HCT116 (cell line): ENCODE results near the gene HERC6. TPM values are rescaled to one million over a fixed set of nuclear protein-coding genes. Genes with fewer than 3 reads are reported as not detected.

Source experiments
- ATAC-seq: fragments of 200-7000 bp; cut with Tn5 transposase; 2 replicates; pipeline ENCODE4 v1.9.1; 2020; ENCODE audit warnings: mild to moderate bottlenecking, moderate library complexity
- BruUV-seq: library from RNA; stranded (reverse); fragments of 400-500 nt; replicated peaks from 2 replicates; lab custom pipeline; 2021; lab: Mats Ljungman, UMichigan
- CTCF ChIA-PET: fragments of 300-600 bp; sonication (Branson Sonifier 250); formaldehyde crosslinking; loops from one replicate; lab custom pipeline; 2021; ENCODE audit warnings: antibody characterized with exemption; lab: Charles Lee
- POLR2A ChIA-PET: fragments of 300-600, 350-600 bp; sonication (Branson Sonifier 250); formaldehyde crosslinking; loops from one replicate; lab custom pipeline; 2021; ENCODE audit warnings: antibody characterized with exemption; lab: Charles Lee
- RAD21 ChIA-PET, 2 experiments: fragments of 300-600 bp; sonication (Branson Sonifier 250); formaldehyde crosslinking; loops; one replicate each; lab custom pipeline; 2023; ENCODE audit warnings: low total read pairs in 2 of 2; ENCODE audit not compliant: uncharacterized antibody in 2 of 2, unreplicated experiment in 2 of 2, low non-redundant PET in 1 of 2; lab: Charles Lee
- DNase-seq: peaks from one replicate; pipeline ENCODE4 v3.0.0-alpha.2; 2010; ENCODE audit warnings: low read depth, low spot score
- H2AFZ ChIP-seq: fragments of 200-600 bp; shearing (Covaris generic), sonication (generic); 2 replicates; pipeline ENCODE4 v1.6.1; 2017; ENCODE audit warnings: low read depth, mixed run types, mixed read lengths, antibody characterized with exemption, low read length; ENCODE audit not compliant: poor library complexity, severe bottlenecking
- H3K27ac ChIP-seq: 2 replicates; pipeline ENCODE4 v1.5.1; 2012; ENCODE audit warnings: low read depth, low read length
- H3K27me3 ChIP-seq: fragments of 200-600 bp; sonication (generic); 2 replicates; pipeline ENCODE4 v1.6.1; 2016; ENCODE audit warnings: mixed run types, low read length, mixed read lengths; ENCODE audit not compliant: insufficient read depth
- H3K36me3 ChIP-seq, 2 experiments: fragments of 200-500 bp in 1 of 2; fragments of 200-600 bp in 1 of 2; sonication (Bioruptor generic) in 1 of 2; sonication (generic) in 1 of 2; 2 replicates each; pipeline versions ENCODE4 v1.5.1 to v1.6.1; 2014 to 2016; ENCODE audit warnings: low read length in 2 of 2, inconsistent platforms in 1 of 2, mixed read lengths in 1 of 2, mixed run types in 1 of 2; ENCODE audit not compliant: insufficient read depth in 2 of 2, control insufficient read depth in 1 of 2
- H3K4me1 ChIP-seq, 2 experiments: fragments of 200-600 bp in 1 of 2; sonication (generic) in 1 of 2; 2 replicates each; pipeline versions ENCODE4 v1.5.1 to v1.6.1; 2012 to 2017; ENCODE audit warnings: low read length in 2 of 2, inconsistent platforms in 1 of 2, mild to moderate bottlenecking in 1 of 2, mixed read lengths in 1 of 2, mixed run types in 1 of 2, moderate library complexity in 1 of 2; ENCODE audit not compliant: insufficient read depth in 2 of 2, control insufficient read depth in 1 of 2
- H3K4me2 ChIP-seq: fragments of 200-600 bp; sonication (generic); 2 replicates; pipeline ENCODE4 v1.6.1; 2017; ENCODE audit warnings: mixed run types, low read length, mixed read lengths
- H3K4me3 ChIP-seq, 2 experiments: fragments of 200-600 bp in 1 of 2; sonication (generic) in 1 of 2; replicated peaks in 1 of 2; 2 replicates each; pipeline ENCODE4 v1.5.1; 2011 to 2016; ENCODE audit warnings: low read length in 2 of 2, control low read depth in 1 of 2, low read depth in 1 of 2, mild to moderate bottlenecking in 1 of 2, mixed read lengths in 1 of 2, mixed run types in 1 of 2
- H3K79me2 ChIP-seq: fragments of 200-600 bp; sonication (generic); 2 replicates; pipeline ENCODE4 v1.6.1; 2017; ENCODE audit warnings: mild to moderate bottlenecking, mixed run types, low read length, moderate library complexity, mixed read lengths; ENCODE audit not compliant: insufficient read depth
- H3K9ac ChIP-seq: fragments of 200-600 bp; sonication (generic); 2 replicates; pipeline ENCODE4 v1.6.1; 2016; ENCODE audit warnings: low read length, mixed read lengths
- H3K9me2 ChIP-seq: fragments of 200-600 bp; sonication (generic), shearing (Covaris generic); 2 replicates; pipeline ENCODE4 v1.6.1; 2017; ENCODE audit warnings: mixed run types, mild to moderate bottlenecking, moderate library complexity; ENCODE audit not compliant: insufficient read depth
- H3K9me3 ChIP-seq, 2 experiments: fragments of 200-500 bp in 1 of 2; fragments of 200-600 bp in 1 of 2; sonication (Bioruptor generic) in 1 of 2; sonication (generic) in 1 of 2; 2 replicates each; pipeline ENCODE4 v1.6.1; 2014 to 2017; ENCODE audit warnings: low read length in 2 of 2, mixed read lengths in 2 of 2, inconsistent platforms in 1 of 2, low read depth in 1 of 2, mild to moderate bottlenecking in 1 of 2, mixed run types in 1 of 2, moderate library complexity in 1 of 2; ENCODE audit not compliant: control insufficient read depth in 1 of 2, insufficient read depth in 1 of 2
- H4K20me1 ChIP-seq: fragments of 200-600 bp; sonication (generic), shearing (Covaris generic); 2 replicates; pipeline ENCODE4 v1.6.1; 2017; ENCODE audit warnings: mixed run types, mild to moderate bottlenecking, moderate library complexity; ENCODE audit not compliant: insufficient read depth
- CBX3 ChIP-seq: IDR thresholded peaks from 2 replicates; pipeline ENCODE4 v1.6.1; 2012; ENCODE audit warnings: low read depth
- CEBPB ChIP-seq: IDR thresholded peaks from 2 replicates; pipeline ENCODE4 v1.6.1; 2012; ENCODE audit warnings: low read depth
- ELF1 ChIP-seq: IDR thresholded peaks from 2 replicates; pipeline ENCODE4 v1.6.1; 2012; ENCODE audit warnings: low read depth, borderline replicate concordance
- EZH2phosphoT487 ChIP-seq: fragments of 200-600 bp; IDR thresholded peaks from 2 replicates; pipeline ENCODE4 v1.6.1; 2018; ENCODE audit warnings: antibody characterized with exemption, borderline replicate concordance
- JUND ChIP-seq: IDR thresholded peaks from 2 replicates; pipeline ENCODE4 v1.6.1; 2012
- POLR2AphosphoS5 ChIP-seq: IDR thresholded peaks from 2 replicates; pipeline ENCODE4 v1.6.1; 2011; ENCODE audit warnings: mild to moderate bottlenecking, low read depth, low read length, moderate library complexity
- SP1 ChIP-seq: IDR thresholded peaks from 2 replicates; pipeline ENCODE4 v1.6.1; 2012; ENCODE audit warnings: low read depth
- SRF ChIP-seq: IDR thresholded peaks from 2 replicates; pipeline ENCODE4 v1.6.1; 2012; ENCODE audit warnings: low read depth
- TCF7L2 ChIP-seq: IDR thresholded peaks from 2 replicates; pipeline ENCODE4 v1.7.0; 2011; ENCODE audit warnings: borderline replicate concordance, inconsistent platforms; ENCODE audit not compliant: insufficient read depth, insufficient read length; ENCODE audit errors: extremely low read depth
- YY1 ChIP-seq: IDR thresholded peaks from 2 replicates; pipeline ENCODE4 v1.6.1; 2011; ENCODE audit warnings: low read length, low read depth, moderate library complexity, mild to moderate bottlenecking; ENCODE audit not compliant: insufficient replicate concordance; ENCODE audit errors: extremely low read depth
- ZFX ChIP-seq: fragments of 450-650 bp; IDR thresholded peaks from 2 replicates; pipeline ENCODE4 v1.6.1; 2017
- ZNF274 ChIP-seq: fragments of 200-500 bp; sonication (Bioruptor generic); IDR thresholded peaks from 2 replicates; pipeline ENCODE4 v1.6.1; 2014; ENCODE audit warnings: mild to moderate bottlenecking, low read depth, low read length, inconsistent platforms
- intact Hi-C: fragments of 100-400 bp; cut with micrococcal nuclease; formaldehyde crosslinking; loops from 2 replicates; pipeline ENCODE4 v1.10.0; 2022
- total RNA-seq: library from RNA; stranded (reverse); gene quantifications from one replicate; pipeline ENCODE4 v1.2.1, GENCODE V29; 2021; ENCODE audit not compliant: unreplicated experiment
- TF ChIP-seq, protein P1 (sequence below): IDR thresholded peaks from 2 replicates; pipeline ENCODE4 v1.6.1; 2012
- TF ChIP-seq, protein P2 (sequence below): IDR thresholded peaks from 2 replicates; pipeline ENCODE4 v1.6.1; 2012
- TF ChIP-seq, protein P3 (sequence below), 3 experiments: fragments of 200-600 bp in 1 of 3; sonication (generic) in 1 of 3; IDR thresholded peaks in 2 of 3; conservative IDR thresholded peaks in 1 of 3; 2 replicates each; pipeline ENCODE4 v1.5.1; 2012 to 2017; ENCODE audit warnings: low read depth in 2 of 3, low read length in 2 of 3, antibody characterized with exemption in 1 of 3, borderline replicate concordance in 1 of 3, control low read depth in 1 of 3, mild to moderate bottlenecking in 1 of 3, mixed read lengths in 1 of 3, mixed run types in 1 of 3, moderate library complexity in 1 of 3; ENCODE audit not compliant: insufficient read depth in 1 of 3

The HERC6 gene
- total RNA-seq, 1 experiment from 2014 or later, result 4.9 TPM

DNA sequence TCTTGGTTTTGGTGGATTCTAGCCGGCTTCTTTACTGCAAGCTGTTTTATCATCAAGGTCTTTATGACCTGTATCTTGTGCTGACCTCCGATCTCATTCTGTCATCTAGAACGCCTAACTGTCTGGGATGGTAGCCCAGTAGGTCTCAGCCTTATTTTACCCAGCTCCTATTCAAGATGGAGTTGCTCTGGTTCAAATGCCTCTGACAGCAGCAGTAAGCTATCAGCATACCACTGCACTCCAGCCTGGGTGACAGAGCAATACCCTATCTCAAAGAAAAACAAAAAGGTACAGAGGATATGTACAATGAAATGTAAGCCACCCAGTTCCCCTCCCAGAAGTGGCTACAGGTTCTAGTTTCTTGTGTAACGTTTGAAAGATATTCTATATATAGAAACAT is 36.1 kb downstream of the HERC6 start:
- no peak overlapping the region for H3K27ac ChIP-seq
- H3K9me2 ChIP-seq, result no peaks in the 10 kb centered on the region
- DNase-seq (no peak), ATAC-seq (no peak)
- no peak for TF ChIP-seq SP1
- no peak for TF ChIP-seq TCF7L2
- TF ChIP-seq ZNF274, result no peak
- no peak for TF ChIP-seq ZFX
- TF ChIP-seq, protein P1, sequence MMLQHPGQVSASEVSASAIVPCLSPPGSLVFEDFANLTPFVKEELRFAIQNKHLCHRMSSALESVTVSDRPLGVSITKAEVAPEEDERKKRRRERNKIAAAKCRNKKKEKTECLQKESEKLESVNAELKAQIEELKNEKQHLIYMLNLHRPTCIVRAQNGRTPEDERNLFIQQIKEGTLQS, result no peak
- TF ChIP-seq, protein P2, sequence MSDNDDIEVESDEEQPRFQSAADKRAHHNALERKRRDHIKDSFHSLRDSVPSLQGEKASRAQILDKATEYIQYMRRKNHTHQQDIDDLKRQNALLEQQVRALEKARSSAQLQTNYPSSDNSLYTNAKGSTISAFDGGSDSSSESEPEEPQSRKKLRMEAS, result no peak
- TF ChIP-seq EZH2phosphoT487, result no peak
- TF ChIP-seq CBX3, result no peak
- TF ChIP-seq ELF1, result no peak
- no peak for TF ChIP-seq YY1
- no peak for TF ChIP-seq SRF
- no peak for TF ChIP-seq CEBPB
- TF ChIP-seq JUND, result no peak
- TF ChIP-seq, protein P3, sequence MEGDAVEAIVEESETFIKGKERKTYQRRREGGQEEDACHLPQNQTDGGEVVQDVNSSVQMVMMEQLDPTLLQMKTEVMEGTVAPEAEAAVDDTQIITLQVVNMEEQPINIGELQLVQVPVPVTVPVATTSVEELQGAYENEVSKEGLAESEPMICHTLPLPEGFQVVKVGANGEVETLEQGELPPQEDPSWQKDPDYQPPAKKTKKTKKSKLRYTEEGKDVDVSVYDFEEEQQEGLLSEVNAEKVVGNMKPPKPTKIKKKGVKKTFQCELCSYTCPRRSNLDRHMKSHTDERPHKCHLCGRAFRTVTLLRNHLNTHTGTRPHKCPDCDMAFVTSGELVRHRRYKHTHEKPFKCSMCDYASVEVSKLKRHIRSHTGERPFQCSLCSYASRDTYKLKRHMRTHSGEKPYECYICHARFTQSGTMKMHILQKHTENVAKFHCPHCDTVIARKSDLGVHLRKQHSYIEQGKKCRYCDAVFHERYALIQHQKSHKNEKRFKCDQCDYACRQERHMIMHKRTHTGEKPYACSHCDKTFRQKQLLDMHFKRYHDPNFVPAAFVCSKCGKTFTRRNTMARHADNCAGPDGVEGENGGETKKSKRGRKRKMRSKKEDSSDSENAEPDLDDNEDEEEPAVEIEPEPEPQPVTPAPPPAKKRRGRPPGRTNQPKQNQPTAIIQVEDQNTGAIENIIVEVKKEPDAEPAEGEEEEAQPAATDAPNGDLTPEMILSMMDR (IDR thresholded peaks at IDR 0.05 in 2 of 3, conservative IDR thresholded peaks at IDR 0.05 in 1 of 3; ENCODE audit: borderline replicate concordance in 1 of 3, insufficient read depth in 1 of 3, low read depth in 2 of 3, low read length in 2 of 3), result no peak
- no peak for TF ChIP-seq POLR2AphosphoS5
- H3K9me3 ChIP-seq, result no peaks in the 10 kb centered on the region
- ChIA-PET RAD21 (no interaction called here), POLR2A (no interaction called here), CTCF (no interaction called here)
- intact Hi-C loops, result no loop called here
- H2AFZ ChIP-seq, result no peak overlapping the region
- no peak overlapping the region for H3K9ac ChIP-seq
- no peaks in the 10 kb centered on the region for H3K36me3 ChIP-seq
- H3K27me3 ChIP-seq, result no peaks in the 10 kb centered on the region
- H3K79me2 ChIP-seq, result no peaks in the 10 kb centered on the region
- BruUV-seq, result no TSS peak
- H3K4me1 ChIP-seq, result no peaks in the 10 kb centered on the region
- H3K4me3 ChIP-seq, result no peak overlapping the region
- no peaks in the 10 kb centered on the region for H4K20me1 ChIP-seq
- H3K4me2 ChIP-seq, result no peak overlapping the region
